Pancreas (tissue), 10 donors: Measurements from ENCODE around the gene SYTL3. TPM values are rescaled to one million over a fixed set of nuclear protein-coding genes. Genes with fewer than 3 reads are reported as not detected.
A peak's percentile ranks its signal among the peaks of the same experiment; 100 is the strongest.
"Not testable (repeated sequence)": the region's sequence is repeated elsewhere in the genome, so short reads cannot be mapped to it uniquely, and the experiment has no call there.

Source experiments
- ATAC-seq, 4 donors: fragments of 200-7000 bp; cut with Tn5 transposase; one replicate each; pipeline versions ENCODE4 v1.8.0 to v1.9.1; 2020; ENCODE audit warnings: mild to moderate bottlenecking in 4 of 4, moderate library complexity in 4 of 4
- DNase-seq, 6 donors: peaks; one replicate each; pipeline ENCODE4 v3.0.0-alpha.2; 2020
- FAIRE-seq: peaks from 2 replicates; lab custom pipeline; 2012; peaks lifted over from hg19 to GRCh38; lab: Jason Lieb, UNC
- H3K27ac ChIP-seq, 4 donors: fragments of 200-600 bp; sonication (generic); 1 replicate in 3 of 4; 2 replicates in 1 of 4; pipeline versions ENCODE4 v1.5.0 to v1.8.0; 2020
- H3K27me3 ChIP-seq, 4 donors: fragments of 200-600 bp; one replicate each; pipeline ENCODE4 v1.8.0; 2021
- H3K36me3 ChIP-seq, 3 donors: fragments of 200-600 bp; sonication (generic) in 1 of 3; one replicate each; pipeline versions ENCODE4 v1.5.0 to v1.8.0; 2020 to 2021
- H3K4me1 ChIP-seq, 3 donors: fragments of 200-600 bp; one replicate each; pipeline ENCODE4 v1.8.0; 2021
- H3K4me3 ChIP-seq, 4 donors: fragments of 200-600 bp; sonication (generic) in 2 of 4; one replicate each; pipeline versions ENCODE4 v1.5.0 to v1.8.0; 2020 to 2021
- H3K9me3 ChIP-seq, 4 donors: fragments of 200-600 bp; one replicate each; pipeline ENCODE4 v1.8.0; 2021
- CTCF ChIP-seq, 4 donors: fragments of 200-600 bp; sonication (generic) in 3 of 4; IDR thresholded peaks; one replicate each; pipeline versions ENCODE4 v1.5.0 to v1.8.0; 2021; ENCODE audit warnings: antibody characterized with exemption in 4 of 4
- WGBS, 2 donors: extraction: QIAGEN DNeasy Blood & Tissue Kit; methylation state at CpG; one replicate each; pipeline ENCODE4 v1.1.7; 2013; 5-methylcytosine and 5-hydroxymethylcytosine counted together
- intact Hi-C, 3 donors: fragments of 100-400 bp; cut with DNase I; formaldehyde crosslinking; loops; one replicate each; pipeline versions ENCODE4 v1.11.1 to v1.14.2; 2022
- polyA plus RNA-seq, 2 donors: library from polyadenylated mRNA; stranded (reverse); fragments of 200-250 nt; gene quantifications; one replicate each; pipeline ENCODE4 v1.2.3, GENCODE V29; 2013
- total RNA-seq, 6 donors: library from RNA; stranded (reverse); fragmentation: NEBNext Ultra II Directional in 4 of 6; extraction: Animal tissue kit (Norgen Biotek cat#: 25700) in 4 of 6; gene quantifications; one replicate each; pipeline versions ENCODE4 v1.2.1 to v1.2.4, GENCODE V29; 2021 to 2023
- donor health status: healthy with polysubstance abuse.
- donor health status: DM: no; HTN: no; CAD: no; lungs with moderate emphysema.
- donor health status: DM: no; HTN: no; CAD: no.
- donor health status: control.
- donor health status: control.
- donor health status: Bipolar disorder and iron deficiency.
- donor health status: DM: yes; HTN: yes; CAD: no.
- donor health status: DM: no; HTN: no; CAD: no.
- donor health status: DM: no; HTN: no; CAD: no.
- donor health status: DM: yes; HTN: yes; CAD: no.

SYTL3 gene
- total and polyA plus RNA-seq, 8 donors = 0.28 to 1.9 (median 0.83) TPM

GRCh38 chr6:158610319-158610968 lies 39.4 kb upstream of the SYTL3 start:
- Histone ChIP-seq H3K27me3 (no peaks in the 10 kb centered on the region), H3K27ac (no peak overlapping the region), H3K36me3 (peaks cover 7 to 50% (median 21%) of the 10 kb centered on the region in 3 donors), H3K4me1 (peaks cover 0 to 5% (median 0%) of the 10 kb centered on the region in 3 donors), H3K9me3 (no peaks in the 10 kb centered on the region), H3K4me3 (no peak overlapping the region)
- no peak for ATAC-seq
- intact Hi-C loops = no loop called here
- 75 to 78% methylated on average over 9 of the region's 9 CpGs for WGBS, 2 donors
- TF ChIP-seq CTCF (IDR thresholded peaks at IDR 0.05) = no peak
- no peak for DNase-seq
- no peak for FAIRE-seq

GRCh38 chr6:158611039-158611438 lies 38.8 kb upstream of the SYTL3 start:
- Histone ChIP-seq H3K36me3 (peaks cover 7 to 44% (median 21%) of the 10 kb centered on the region in 3 donors), H3K27me3 (no peaks in the 10 kb centered on the region), H3K4me3 (no peak overlapping the region), H3K27ac (no peak overlapping the region), H3K4me1 (peaks cover 0 to 5% (median 0%) of the 10 kb centered on the region in 3 donors), H3K9me3 (no peaks in the 10 kb centered on the region)
- no peak for FAIRE-seq
- TF ChIP-seq CTCF (IDR thresholded peaks at IDR 0.05) = no peak
- intact Hi-C loops = no loop called here
- DNase-seq = no peak
- WGBS, 2 donors = 71 to 74% methylated on average over 3 of the region's 3 CpGs
- ATAC-seq = no peak

GRCh38 chr6:158611541-158612370 lies 38.1 kb upstream of the SYTL3 start:
- Histone ChIP-seq H3K4me1 (peaks cover 0 to 5% (median 0%) of the 10 kb centered on the region in 3 donors), H3K4me3 (no peak overlapping the region), H3K36me3 (peaks cover 5 to 37% (median 17%) of the 10 kb centered on the region in 3 donors), H3K9me3 (no peaks in the 10 kb centered on the region), H3K27ac (no peak overlapping the region), H3K27me3 (no peaks in the 10 kb centered on the region)
- WGBS, 2 donors = 50 to 59% methylated on average over 14 of the region's 14 CpGs
- TF ChIP-seq CTCF (IDR thresholded peaks at IDR 0.05) = no peak
- no peak for DNase-seq
- peak in 3 of 4 donors; percentile 14 to 75 (median 60) for ATAC-seq
- intact Hi-C loops = no loop called here
- FAIRE-seq = no peak

- intact Hi-C loops, FAIRE-seq, H3K27me3 ChIP-seq, H3K4me3 ChIP-seq, H3K4me1 ChIP-seq, H3K27ac ChIP-seq, ATAC-seq, H3K9me3 ChIP-seq: not testable (repeated sequence)
- peak in 1 of 6 donors; percentile 2 for DNase-seq
- peaks cover 0 to 11% (median 0%) of the 10 kb centered on the region in 3 donors for H3K36me3 ChIP-seq
- 98% methylated on average over 3 of the region's 3 CpGs for WGBS, 2 donors
Measured at GRCh38 chr6:158614606-158615005, 35.2 kb upstream of the SYTL3 start.

- H3K4me3 ChIP-seq, DNase-seq, ATAC-seq, FAIRE-seq, H3K4me1 ChIP-seq, intact Hi-C loops, H3K27ac ChIP-seq, H3K27me3 ChIP-seq, H3K9me3 ChIP-seq: not testable (repeated sequence)
- WGBS, 2 donors = 92 to 96% methylated on average over 3 of the region's 3 CpGs
- peaks cover 0 to 11% (median 0%) of the 10 kb centered on the region in 3 donors for H3K36me3 ChIP-seq
Measured at GRCh38 chr6:158618289-158618688, 31.6 kb upstream of the SYTL3 start.
